IPS-18c (cell line): ENCODE results near the gene MPG.
"Not testable (repeated sequence)": the region's sequence is repeated elsewhere in the genome, so short reads cannot be mapped to it uniquely, and the experiment has no call there.

Source experiments
- H3K4me3 ChIP-seq: 2 replicates; pipeline ENCODE4 v1.7.0; 2013; ENCODE audit warnings: low read depth, mild to moderate bottlenecking, low read length, moderate library complexity; ENCODE audit not compliant: insufficient read depth
- H3K9me3 ChIP-seq: one replicate; pipeline ENCODE4 v1.6.1; 2013; ENCODE audit warnings: mild to moderate bottlenecking, low read length, moderate library complexity; ENCODE audit not compliant: control insufficient read depth, insufficient read depth

The MPG gene

GRCh38 chr16:118857-119256 is 40.8 kb downstream of the MPG start:
- no peak overlapping the region for H3K4me3 ChIP-seq
- no peaks in the 10 kb centered on the region for H3K9me3 ChIP-seq

GRCh38 chr16:119295-119694 is 41.3 kb downstream of the MPG start:
- H3K4me3 ChIP-seq = no peak overlapping the region
- no peaks in the 10 kb centered on the region for H3K9me3 ChIP-seq

GRCh38 chr16:119835-120491 is 41.9 kb downstream of the MPG start:
- Histone ChIP-seq H3K4me3 (no peak overlapping the region), H3K9me3 (no peaks in the 10 kb centered on the region)

DNA sequence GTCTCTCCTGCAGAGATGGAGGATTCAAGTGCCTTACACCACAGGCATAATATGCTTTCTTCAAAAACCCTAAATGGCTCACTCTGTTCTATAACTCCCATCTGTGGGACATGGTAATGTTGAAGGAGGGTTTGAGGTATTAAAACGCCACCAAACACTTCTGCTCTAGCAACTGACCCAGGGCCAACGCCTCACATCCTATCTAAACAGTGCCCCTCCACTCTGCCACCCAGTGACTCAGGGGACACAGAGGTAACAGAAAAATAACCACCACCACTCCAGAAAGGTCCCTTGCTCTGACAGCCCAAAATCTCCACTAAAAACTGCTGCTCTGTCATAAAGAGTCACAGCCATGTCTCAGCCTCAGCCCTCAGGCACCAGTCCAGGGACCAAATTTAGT is 42.7 kb downstream of the MPG start:
- H3K4me3 ChIP-seq = no peak overlapping the region
- no peaks in the 10 kb centered on the region for H3K9me3 ChIP-seq

DNA sequence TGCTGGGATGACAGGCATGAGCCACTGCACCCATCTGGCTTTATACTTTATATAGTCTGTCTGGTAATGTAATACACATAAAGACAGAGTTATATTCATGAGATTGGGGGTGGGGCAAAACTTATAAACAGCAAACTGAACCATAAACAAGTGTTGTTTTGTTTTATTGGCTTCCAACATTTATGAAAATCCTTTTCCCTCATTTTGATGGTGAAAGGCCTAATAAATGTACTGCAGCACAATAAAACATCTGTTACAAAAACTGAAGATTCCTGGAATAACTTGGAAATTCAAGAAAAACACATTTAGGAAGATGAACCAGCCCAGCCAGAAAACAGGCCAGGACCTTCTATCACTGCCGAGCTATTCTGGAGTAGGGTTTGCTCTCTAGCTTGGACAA is 44.3 kb downstream of the MPG start:
- Histone ChIP-seq H3K9me3 (no peaks in the 10 kb centered on the region), H3K4me3 (no peak overlapping the region)

DNA sequence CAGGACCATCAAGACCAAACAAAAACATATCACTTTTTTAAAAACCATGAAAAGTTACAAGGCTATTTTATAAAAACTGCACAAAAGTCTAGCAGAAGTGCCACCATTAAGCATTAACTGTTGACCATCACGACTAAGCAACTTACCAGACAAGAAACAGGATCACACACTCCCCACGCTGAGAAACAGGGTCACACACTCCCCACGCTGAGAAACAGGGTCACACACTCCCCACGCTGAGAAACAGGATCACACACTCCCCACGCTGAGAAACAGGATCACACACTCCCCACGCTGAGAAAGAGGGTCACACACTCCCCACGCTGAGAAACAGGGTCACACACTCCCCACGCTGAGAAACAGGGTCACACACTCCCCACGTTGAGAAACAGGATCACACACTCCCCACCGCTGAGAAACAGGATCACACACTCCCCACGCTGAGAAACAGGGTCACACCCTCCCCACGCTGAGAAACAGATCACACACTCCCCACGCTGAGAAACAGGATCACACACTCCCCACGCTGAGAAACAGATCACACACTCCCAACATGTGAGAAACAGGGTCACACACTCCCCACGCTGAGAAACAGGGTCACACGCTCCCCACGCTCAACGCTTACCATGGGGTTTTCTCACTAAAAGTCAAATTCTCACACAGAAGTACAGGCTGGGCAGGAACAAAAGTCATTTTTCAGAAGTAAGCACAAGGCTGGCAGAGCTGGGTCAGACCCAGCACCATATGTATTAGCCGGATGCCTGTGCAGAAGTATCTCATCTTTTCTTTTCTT is 45.7 kb downstream of the MPG start:
- H3K9me3 ChIP-seq, H3K4me3 ChIP-seq: not testable (repeated sequence)

- H3K4me3 ChIP-seq = no peak overlapping the region
- peaks cover 3% of the 10 kb centered on the region for H3K9me3 ChIP-seq
These were observed 47.0 kb downstream of the MPG start for GRCh38 chr16:125011-125410.

DNA sequence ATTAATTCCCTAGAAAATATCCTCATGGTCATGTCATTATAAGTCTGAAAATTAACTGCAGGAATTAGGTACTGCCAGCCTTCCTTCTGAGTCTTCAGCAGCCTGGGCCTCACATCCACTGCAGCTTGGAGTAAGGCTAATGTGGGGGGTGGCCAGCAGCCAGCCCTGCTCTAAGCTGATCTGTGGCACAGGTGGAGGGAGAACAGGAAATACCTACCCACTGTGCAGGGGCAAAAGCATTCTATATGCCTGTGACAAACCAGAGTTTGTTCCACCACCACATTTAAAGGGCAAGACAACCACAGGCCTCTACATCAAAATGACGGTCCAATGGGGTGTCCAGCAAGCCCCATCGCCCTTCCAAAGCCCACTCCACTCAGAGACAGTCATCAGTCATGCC is 51.0 kb downstream of the MPG start:
- no peak overlapping the region for H3K4me3 ChIP-seq

GRCh38 chr16:130533-131173 is 52.6 kb downstream of the MPG start:
- H3K4me3 ChIP-seq = no peak overlapping the region
- peaks cover 3% of the 10 kb centered on the region for H3K9me3 ChIP-seq

More for the DNA sequence above, 51.0 kb downstream of the MPG start:
- peaks cover 3% of the 10 kb centered on the region for H3K9me3 ChIP-seq

DNA sequence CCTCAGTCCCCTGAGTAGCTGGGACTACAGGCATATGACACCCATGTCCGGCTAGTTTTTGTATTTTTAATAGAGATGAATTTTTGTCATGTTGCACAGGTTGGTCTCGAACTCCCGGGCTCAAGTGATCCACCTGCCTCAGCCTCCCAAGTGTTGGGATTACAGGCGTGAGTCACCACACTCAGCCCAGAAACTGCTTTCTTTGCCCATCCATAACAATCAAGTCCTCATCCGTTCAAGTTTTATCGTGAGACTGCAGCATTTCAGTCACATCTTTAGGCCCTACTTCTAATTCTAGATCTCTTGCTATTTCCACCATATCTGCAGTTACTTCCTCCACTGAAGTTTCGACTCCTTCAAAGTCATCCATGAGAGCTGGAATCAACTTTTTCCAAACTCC is 54.1 kb downstream of the MPG start:
- Histone ChIP-seq H3K9me3 (peaks cover 3% of the 10 kb centered on the region), H3K4me3 (no peak overlapping the region)

DNA sequence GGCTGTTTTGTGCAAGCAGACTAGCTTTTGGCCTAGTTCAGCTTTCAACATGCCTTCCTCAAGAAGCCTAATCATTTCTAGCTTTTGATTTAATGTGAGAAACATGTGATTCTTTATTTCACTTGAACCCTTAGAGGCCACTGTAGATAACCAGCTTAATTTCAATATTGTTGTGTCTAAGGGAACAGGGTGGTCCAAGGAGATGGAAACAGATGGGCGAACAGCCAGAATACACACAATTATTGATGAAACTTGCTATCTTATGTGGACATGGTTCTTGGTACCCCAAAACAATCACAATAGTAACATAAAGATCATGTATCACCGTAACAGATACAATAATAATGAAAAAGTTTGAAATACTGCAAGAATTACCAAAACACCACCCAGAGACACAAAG is 55.7 kb downstream of the MPG start:
- Histone ChIP-seq H3K9me3 (no peaks in the 10 kb centered on the region), H3K4me3 (no peak overlapping the region)
